ENCODE measurements around the gene PYGB. TPM values are rescaled to one million over a fixed set of nuclear protein-coding genes. Genes with fewer than 3 reads are reported as not detected.

Gene PYGB
- total RNA-seq, 4 donors from 2014 or later = 71.6 to 119 (median 78.6) TPM

GRCh38 chr20:25225642-25226432 is 22.0 kb upstream of the PYGB start:
- Histone ChIP-seq H3K36me3 (peaks cover 0 to 59% (median 0%) of the 10 kb centered on the region in 3 donors), H3K27me3 (no peaks in the 10 kb centered on the region), H3K27ac (peak overlapping the region in 1 of 4 donors; percentile 53), H3K9me3 (no peaks in the 10 kb centered on the region), H3K4me1 (peaks cover 0 to 39% (median 10%) of the 10 kb centered on the region in 4 donors), H3K4me3 (no peak overlapping the region)
- DNase-seq (ENCODE audit: low spot score in 2 of 2) = no peak
- WGBS, 2 donors = 89 to 94% methylated on average over 13 to 14 of the region's 16 CpGs
- TF ChIP-seq EP300 (IDR thresholded peaks at IDR 0.05) (no peak), POLR2A (IDR thresholded peaks at IDR 0.05) (no peak), CTCF (IDR thresholded peaks at IDR 0.05) (no peak)

- no peak for DNase-seq (ENCODE audit: low spot score in 2 of 2)
- TF ChIP-seq POLR2A (IDR thresholded peaks at IDR 0.05) (no peak), EP300 (IDR thresholded peaks at IDR 0.05) (peak in 1 of 2 donors; percentile 7)
- H3K4me1 ChIP-seq = peaks cover 0 to 31% (median 10%) of the 10 kb centered on the region in 4 donors
- H3K27me3 ChIP-seq = no peaks in the 10 kb centered on the region
- H3K9me3 ChIP-seq = no peaks in the 10 kb centered on the region
- peaks cover 0 to 51% (median 0%) of the 10 kb centered on the region in 3 donors for H3K36me3 ChIP-seq
- WGBS, 2 donors = 68 to 70% methylated on average over 20 to 24 of the region's 28 CpGs
- H3K27ac ChIP-seq = peak overlapping the region in 2 of 4 donors; percentile 53 to 71
- H3K4me3 ChIP-seq = no peak overlapping the region
Observed at GRCh38 chr20:25226433-25227316, 21.2 kb upstream of the PYGB start.

GRCh38 chr20:25227317-25227831 is 20.5 kb upstream of the PYGB start:
- WGBS, 2 donors = 42 to 49% methylated on average over 12 of the region's 12 CpGs
- Histone ChIP-seq H3K9me3 (no peaks in the 10 kb centered on the region), H3K4me1 (peaks cover 0 to 24% (median 10%) of the 10 kb centered on the region in 4 donors), H3K27ac (peak overlapping the region in 2 of 4 donors; percentile 53 to 71), H3K36me3 (peaks cover 0 to 44% (median 0%) of the 10 kb centered on the region in 3 donors), H3K4me3 (no peak overlapping the region), H3K27me3 (no peaks in the 10 kb centered on the region)
- TF ChIP-seq CTCF (IDR thresholded peaks at IDR 0.05) = no peak
- peak in 1 of 2 donors; percentile 39 for TF ChIP-seq EP300 (IDR thresholded peaks at IDR 0.05)
- no peak for TF ChIP-seq POLR2A (IDR thresholded peaks at IDR 0.05)
- DNase-seq (ENCODE audit: low spot score in 2 of 2) = no peak

- Histone ChIP-seq H3K9me3 (no peaks in the 10 kb centered on the region), H3K4me3 (no peak overlapping the region), H3K4me1 (peaks cover 0 to 34% (median 13%) of the 10 kb centered on the region in 4 donors), H3K36me3 (peaks cover 0 to 28% (median 0%) of the 10 kb centered on the region in 3 donors), H3K27me3 (no peaks in the 10 kb centered on the region), H3K27ac (peak overlapping the region in 1 of 4 donors; percentile 16)
- TF ChIP-seq EP300 (IDR thresholded peaks at IDR 0.05) (no peak), POLR2A (IDR thresholded peaks at IDR 0.05) (no peak), CTCF (IDR thresholded peaks at IDR 0.05) (no peak)
- 89 to 92% methylated on average over 23 of the region's 23 CpGs for WGBS, 2 donors
- DNase-seq (ENCODE audit: low spot score in 2 of 2) = no peak
Observed at GRCh38 chr20:25229486-25230165, 18.3 kb upstream of the PYGB start.

Measured in tibial nerve (tissue), 4 donors.